Stimulated activated CD4-positive, alpha-beta T cell treated with anti-CD3 and anti-CD28 coated beads, Interleukin-15, amount 100 ng/mL, for 24 hours (primary cell): ENCODE results near the gene KASH5.
A peak's percentile ranks its signal among the peaks of the same experiment; 100 is the strongest.

ENCODE experiments used
- DNase-seq: peaks from one replicate; pipeline ENCODE4 v3.0.0-alpha.2; 2020

Gene KASH5

GRCh38 chr19:49387936-49388372 lies at the start of gene KASH5:
TSS of gene KASH5 (plus strand) at chr19:49388249. CDS start at chr19:49390884, 2,635 bp downstream.
- DNase-seq, result peak; percentile 92

- peak; percentile 59 for DNase-seq
These were observed 49.3 kb upstream of the KASH5 start for GRCh38 chr19:49338691-49339300.

- DNase-seq, result no peak
These were observed 48.6 kb upstream of the KASH5 start for GRCh38 chr19:49339301-49340068.

GRCh38 chr19:49340069-49340864 lies 47.8 kb upstream of the KASH5 start:
- peak; percentile 10 for DNase-seq

- no peak for DNase-seq
These were observed 47.0 kb upstream of the KASH5 start for GRCh38 chr19:49340865-49341718.

GRCh38 chr19:49342291-49342721 lies 45.7 kb upstream of the KASH5 start:
- peak; percentile 7 for DNase-seq

GRCh38 chr19:49343123-49343522 lies 44.9 kb upstream of the KASH5 start:
- DNase-seq, result peak; percentile 4

GRCh38 chr19:49344505-49345423 lies 43.3 kb upstream of the KASH5 start:
- no peak for DNase-seq

GRCh38 chr19:49347191-49347590 lies 40.9 kb upstream of the KASH5 start:
- no peak for DNase-seq

- peak; percentile 31 for DNase-seq
These were observed 40.2 kb upstream of the KASH5 start for GRCh38 chr19:49347835-49348234.

- no peak for DNase-seq
These were observed 39.5 kb upstream of the KASH5 start for GRCh38 chr19:49348305-49349189.

GRCh38 chr19:49349567-49349966 lies 38.5 kb upstream of the KASH5 start:
- no peak for DNase-seq

- no peak for DNase-seq
These were observed 32.1 kb upstream of the KASH5 start for GRCh38 chr19:49355909-49356353.

GRCh38 chr19:49356382-49356781 lies 31.7 kb upstream of the KASH5 start:
- DNase-seq, result no peak

GRCh38 chr19:49357186-49357585 lies 30.9 kb upstream of the KASH5 start:
- no peak for DNase-seq

- no peak for DNase-seq
These were observed 27.9 kb upstream of the KASH5 start for GRCh38 chr19:49359851-49360820.

GRCh38 chr19:49361438-49362047 lies 26.5 kb upstream of the KASH5 start:
- peak; percentile 37 for DNase-seq
